PC-3 (cell line): ENCODE data around the gene ATP11C. TPM values are rescaled to one million over a fixed set of nuclear protein-coding genes. Genes with fewer than 3 reads are reported as not detected.

Experiments
- ATAC-seq: fragments of 200-7000 bp; cut with Tn5 transposase; 2 replicates; pipeline ENCODE4 v1.9.1; 2020; ENCODE audit warnings: mild to moderate bottlenecking, moderate library complexity
- BruUV-seq: library from RNA; stranded (reverse); fragments of 400-500 nt; replicated peaks from 2 replicates; lab custom pipeline; 2021; lab: Mats Ljungman, UMichigan
- CTCF ChIA-PET: fragments of 300-600 bp; sonication (Branson Sonifier 250); formaldehyde crosslinking; loops from one replicate; lab custom pipeline; 2022; ENCODE audit warnings: antibody characterized with exemption; lab: Charles Lee
- POLR2A ChIA-PET: fragments of 300-600 bp; sonication (Branson Sonifier 250); formaldehyde crosslinking; loops from one replicate; lab custom pipeline; 2022; ENCODE audit warnings: antibody characterized with exemption; ENCODE audit not compliant: unreplicated experiment; lab: Charles Lee
- DNase-seq: peaks from one replicate; pipeline ENCODE4 v3.0.0-alpha.2; 2015
- H2AFZ ChIP-seq: fragments of 300-600 bp; sonication (generic); 2 replicates; pipeline ENCODE4 v1.6.0; 2016; ENCODE audit warnings: antibody characterized with exemption, low read length
- H3F3A ChIP-seq: fragments of 300-600 bp; sonication (generic); one replicate; pipeline ENCODE4 v1.6.0; 2017; ENCODE audit warnings: antibody characterized with exemption, low read length, control low read depth, mild to moderate bottlenecking; ENCODE audit not compliant: unreplicated experiment
- H3K27ac ChIP-seq: fragments of 300-600 bp; sonication (generic); 2 replicates; pipeline ENCODE4 v1.5.1; 2016; ENCODE audit warnings: mild to moderate bottlenecking, low read length
- H3K27me3 ChIP-seq: fragments of 300-600 bp; sonication (generic); 2 replicates; pipeline ENCODE4 v1.6.1; 2016; ENCODE audit warnings: low read length, mixed read lengths
- H3K36me3 ChIP-seq: fragments of 300-600 bp; sonication (generic); 2 replicates; pipeline ENCODE4 v1.6.1; 2016; ENCODE audit warnings: low read depth, mixed run types, low read length, mixed read lengths
- H3K4me1 ChIP-seq: fragments of 300-600 bp; sonication (generic); 2 replicates; pipeline ENCODE4 v1.5.1; 2016; ENCODE audit warnings: low read length; ENCODE audit not compliant: insufficient read depth
- H3K4me2 ChIP-seq: fragments of 300-600 bp; sonication (generic); 2 replicates; pipeline ENCODE4 v1.6.0; 2016; ENCODE audit warnings: low read length
- H3K4me3 ChIP-seq: fragments of 300-600 bp; sonication (generic); 2 replicates; pipeline ENCODE4 v1.5.1; 2016; ENCODE audit warnings: mild to moderate bottlenecking, low read length, mixed read lengths
- H3K79me2 ChIP-seq: fragments of 300-600 bp; sonication (generic); 2 replicates; pipeline ENCODE4 v1.6.1; 2017; ENCODE audit warnings: low read length, mixed read lengths
- H3K9ac ChIP-seq: fragments of 300-600 bp; sonication (generic); 2 replicates; pipeline ENCODE4 v1.6.0; 2016; ENCODE audit warnings: mild to moderate bottlenecking, low read length
- H3K9me2 ChIP-seq: fragments of 300-600 bp; sonication (generic); replicated peaks from 2 replicates; pipeline ENCODE4 v1.6.1; 2016; ENCODE audit warnings: mixed run types, low read length, mixed read lengths
- H3K9me3 ChIP-seq: fragments of 300-600 bp; sonication (generic); 2 replicates; pipeline ENCODE4 v1.6.1; 2016; ENCODE audit warnings: low read length, mixed read lengths
- H4K20me1 ChIP-seq: fragments of 300-600 bp; sonication (generic); 2 replicates; pipeline ENCODE4 v1.6.1; 2016; ENCODE audit warnings: low read length, mixed read lengths
- EZH2 ChIP-seq: fragments of 300-600 bp; sonication (generic); IDR thresholded peaks from one replicate; pipeline ENCODE4 v1.6.1; 2017; ENCODE audit warnings: antibody characterized with exemption, mild to moderate bottlenecking, low read length; ENCODE audit not compliant: unreplicated experiment
- EZH2phosphoT487 ChIP-seq: fragments of 300-600 bp; sonication (generic); IDR thresholded peaks from 2 replicates; pipeline ENCODE4 v1.6.1; 2018; ENCODE audit warnings: mild to moderate bottlenecking, antibody characterized with exemption, low read length, borderline replicate concordance
- intact Hi-C: fragments of 100-400 bp; cut with micrococcal nuclease; formaldehyde crosslinking; loops from 2 replicates; pipeline ENCODE4 v1.9.0; 2023
- total RNA-seq: library from RNA; depleted of rRNA; stranded (reverse); fragments of >200 nt; gene quantifications from 2 replicates; pipeline ENCODE4 v1.2.3, GENCODE V29; 2014
- TF ChIP-seq, protein P1 (sequence below): fragments of 300-600 bp; sonication (generic); conservative IDR thresholded peaks from 2 replicates; pipeline ENCODE4 v1.5.1; 2017; ENCODE audit warnings: antibody characterized with exemption, low read depth, mild to moderate bottlenecking, low read length

Gene ATP11C
- total RNA-seq, 1 experiment from 2014 or later = 25.8 TPM

DNA sequence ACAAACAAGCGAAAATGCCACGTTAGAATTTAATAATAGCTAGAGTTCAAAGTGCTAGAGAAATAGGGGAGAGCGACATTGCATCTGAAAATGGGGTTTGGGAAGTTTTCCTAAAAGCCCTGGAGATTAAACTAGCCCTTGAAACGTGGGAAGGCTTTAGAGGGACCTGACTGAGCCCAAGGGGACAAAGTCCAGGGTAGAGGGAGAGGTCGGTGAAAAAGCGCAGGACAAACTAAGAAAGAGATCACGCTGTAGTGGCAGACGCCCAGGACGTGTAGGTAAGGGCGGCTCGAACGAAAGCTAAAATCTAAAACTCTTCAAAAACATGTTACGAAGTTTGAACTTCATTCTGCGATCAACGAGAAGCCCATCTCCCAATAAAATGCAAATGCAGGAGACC, 1.1 kb upstream of the ATP11C start:
- ATAC-seq = no peak
- peak overlapping the region; percentile 100 for H2AFZ ChIP-seq
- TF ChIP-seq EZH2phosphoT487 (no peak), EZH2 (no peak)
- TF ChIP-seq, protein P1, sequence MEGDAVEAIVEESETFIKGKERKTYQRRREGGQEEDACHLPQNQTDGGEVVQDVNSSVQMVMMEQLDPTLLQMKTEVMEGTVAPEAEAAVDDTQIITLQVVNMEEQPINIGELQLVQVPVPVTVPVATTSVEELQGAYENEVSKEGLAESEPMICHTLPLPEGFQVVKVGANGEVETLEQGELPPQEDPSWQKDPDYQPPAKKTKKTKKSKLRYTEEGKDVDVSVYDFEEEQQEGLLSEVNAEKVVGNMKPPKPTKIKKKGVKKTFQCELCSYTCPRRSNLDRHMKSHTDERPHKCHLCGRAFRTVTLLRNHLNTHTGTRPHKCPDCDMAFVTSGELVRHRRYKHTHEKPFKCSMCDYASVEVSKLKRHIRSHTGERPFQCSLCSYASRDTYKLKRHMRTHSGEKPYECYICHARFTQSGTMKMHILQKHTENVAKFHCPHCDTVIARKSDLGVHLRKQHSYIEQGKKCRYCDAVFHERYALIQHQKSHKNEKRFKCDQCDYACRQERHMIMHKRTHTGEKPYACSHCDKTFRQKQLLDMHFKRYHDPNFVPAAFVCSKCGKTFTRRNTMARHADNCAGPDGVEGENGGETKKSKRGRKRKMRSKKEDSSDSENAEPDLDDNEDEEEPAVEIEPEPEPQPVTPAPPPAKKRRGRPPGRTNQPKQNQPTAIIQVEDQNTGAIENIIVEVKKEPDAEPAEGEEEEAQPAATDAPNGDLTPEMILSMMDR = no peak
- H4K20me1 ChIP-seq = no peaks in the 10 kb centered on the region
- no peaks in the 10 kb centered on the region for H3F3A ChIP-seq
- H3K27me3 ChIP-seq = no peaks in the 10 kb centered on the region
- CTCF ChIA-PET = no interaction called here
- intact Hi-C loops = loop anchor here (2.0 kb wide), 1 partner anchor 101 kb away; no protein-coding TSS in a partner anchor
- no peak for DNase-seq
- peak overlapping the region; percentile 82 for H3K27ac ChIP-seq
- peak overlapping the region; percentile 90 for H3K9ac ChIP-seq
- H3K4me3 ChIP-seq = peak overlapping the region; percentile 89
- no peaks in the 10 kb centered on the region for H3K9me3 ChIP-seq
- H3K79me2 ChIP-seq = peaks cover 30% of the 10 kb centered on the region
- H3K4me1 ChIP-seq = peaks cover 15% of the 10 kb centered on the region
- no peaks in the 10 kb centered on the region for H3K36me3 ChIP-seq
- H3K9me2 ChIP-seq = no peaks in the 10 kb centered on the region
- TSS peak; percentile 78 for BruUV-seq
- peak overlapping the region; percentile 98 for H3K4me2 ChIP-seq
- POLR2A ChIA-PET = no interaction called here

DNA sequence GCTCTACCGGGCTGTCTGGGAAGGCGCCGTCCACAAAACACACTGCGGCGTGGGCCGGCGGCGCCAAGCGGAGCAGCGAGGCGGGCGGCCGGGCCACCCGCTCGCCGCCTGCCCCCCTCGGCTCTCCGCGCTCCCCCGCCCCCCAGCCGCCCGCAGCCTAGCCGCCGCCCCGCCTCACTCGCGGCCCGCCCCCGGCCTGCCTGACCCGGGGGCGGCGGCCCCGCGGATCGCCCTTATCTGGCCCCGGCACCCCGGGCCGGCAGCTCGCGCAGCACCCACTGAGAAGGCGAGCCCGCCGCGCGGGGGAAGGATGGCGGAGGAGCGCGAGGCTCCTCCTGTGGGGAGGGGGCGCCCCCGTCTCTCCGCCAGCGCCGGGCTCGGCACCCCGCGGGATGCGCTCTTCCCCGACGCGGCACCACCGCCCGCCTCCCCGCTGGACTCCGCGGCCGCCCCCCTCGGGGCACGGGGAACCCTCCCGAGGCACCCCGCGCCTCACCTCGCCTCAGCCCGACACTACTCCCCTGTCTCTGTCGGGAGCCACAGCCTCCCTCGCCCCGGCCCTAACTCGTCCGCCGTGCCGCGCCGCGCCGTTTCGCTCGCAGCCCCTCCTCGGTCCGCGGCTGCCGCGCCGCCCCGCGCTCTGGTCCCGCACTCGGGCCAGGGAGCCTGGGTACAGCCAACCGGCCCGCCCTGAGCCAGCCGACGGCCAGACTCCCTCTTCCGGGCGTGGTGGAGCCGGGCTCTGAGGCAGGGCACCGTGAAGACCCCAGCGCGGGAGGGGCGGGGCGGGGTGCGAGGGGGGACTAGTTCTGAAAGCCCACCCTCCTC, 566 bp downstream of the ATP11C start:
- Histone ChIP-seq H3K4me3 (peak overlapping the region; percentile 89), H4K20me1 (no peaks in the 10 kb centered on the region), H3K4me2 (peak overlapping the region; percentile 93), H2AFZ (peak overlapping the region; percentile 78), H3F3A (no peaks in the 10 kb centered on the region), H3K9me3 (no peaks in the 10 kb centered on the region), H3K9me2 (no peaks in the 10 kb centered on the region), H3K36me3 (no peaks in the 10 kb centered on the region), H3K79me2 (peaks cover 44% of the 10 kb centered on the region), H3K27ac (peak overlapping the region; percentile 82), H3K4me1 (peaks cover 15% of the 10 kb centered on the region), H3K9ac (peak overlapping the region; percentile 80), H3K27me3 (no peaks in the 10 kb centered on the region)
- TF ChIP-seq, protein P1 = no peak
- TF ChIP-seq EZH2phosphoT487 = no peak
- TF ChIP-seq EZH2 = no peak
- DNase-seq = peak; percentile 31
- POLR2A ChIA-PET = interaction anchor here (0.7 kb wide), 1 partner anchor 62 kb away, joined by 3 read pairs; no protein-coding TSS in a partner anchor
- CTCF ChIA-PET = interaction anchor here (0.8 kb wide), 1 partner anchor 125 kb away, joined by 6 read pairs; no protein-coding TSS in a partner anchor
- no TSS peak for BruUV-seq
- intact Hi-C loops = loop anchor here (2.0 kb wide), 1 partner anchor 99 kb away; no protein-coding TSS in a partner anchor
- ATAC-seq = peak; percentile 53

DNA sequence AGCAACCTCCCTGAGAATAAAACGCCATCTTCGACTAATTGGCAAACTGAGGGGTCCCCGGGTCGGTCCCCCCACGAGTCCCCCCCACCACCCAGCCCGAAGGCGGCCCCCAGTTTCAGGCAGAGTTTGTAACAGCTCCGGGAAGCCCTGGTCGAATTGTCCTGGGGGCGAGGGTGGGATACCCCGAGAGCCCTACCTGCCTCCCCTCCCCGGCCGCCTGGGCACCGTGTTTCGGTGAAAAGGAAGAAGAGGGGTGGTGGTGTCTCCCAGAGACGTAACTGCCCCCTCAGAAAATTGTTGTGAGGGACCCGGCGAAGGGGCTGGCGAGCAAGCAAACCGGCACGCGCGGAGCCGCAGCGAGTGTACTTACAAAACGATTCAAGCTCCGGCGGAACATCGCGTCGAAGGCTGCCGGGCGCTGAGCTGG, 1.2 kb downstream of the ATP11C start:
- Histone ChIP-seq H4K20me1 (no peaks in the 10 kb centered on the region), H3K4me1 (peaks cover 15% of the 10 kb centered on the region), H3K4me3 (peak overlapping the region; percentile 89), H3K79me2 (peaks cover 49% of the 10 kb centered on the region), H3K4me2 (peak overlapping the region; percentile 93), H2AFZ (peak overlapping the region; percentile 78), H3K9me3 (no peaks in the 10 kb centered on the region), H3K27ac (no peak overlapping the region), H3K27me3 (no peaks in the 10 kb centered on the region), H3K9me2 (no peaks in the 10 kb centered on the region), H3F3A (no peaks in the 10 kb centered on the region), H3K36me3 (no peaks in the 10 kb centered on the region), H3K9ac (peak overlapping the region; percentile 80)
- DNase-seq (no peak), ATAC-seq (no peak)
- ChIA-PET POLR2A (no interaction called here), CTCF (no interaction called here)
- BruUV-seq = no TSS peak
- intact Hi-C loops = loop anchor here (2.0 kb wide), 1 partner anchor 99 kb away; no protein-coding TSS in a partner anchor
- TF ChIP-seq EZH2 (no peak), EZH2phosphoT487 (no peak)
- TF ChIP-seq, protein P1 = no peak
